Esophagus squamous epithelium (tissue), 4 donors: Measurements from ENCODE around the gene SYCP2.

Experiments
- POLR2A ChIP-seq, 4 donors: fragments of 450-650 bp; IDR thresholded peaks; one replicate each; pipeline ENCODE4 v1.6.1; 2017; ENCODE audit warnings: antibody characterized with exemption in 4 of 4, mild to moderate bottlenecking in 4 of 4, moderate library complexity in 3 of 4
- TF ChIP-seq, protein P1 (sequence below), 6 experiments: fragments of 450-650 bp in 4 of 6; fragments of 200-600 bp in 2 of 6; sonication (generic) in 2 of 6; IDR thresholded peaks; one replicate each; pipeline ENCODE4 v1.5.1; 2016 to 2019; ENCODE audit warnings: antibody characterized with exemption in 6 of 6, mild to moderate bottlenecking in 4 of 6, moderate library complexity in 4 of 6

DNA sequence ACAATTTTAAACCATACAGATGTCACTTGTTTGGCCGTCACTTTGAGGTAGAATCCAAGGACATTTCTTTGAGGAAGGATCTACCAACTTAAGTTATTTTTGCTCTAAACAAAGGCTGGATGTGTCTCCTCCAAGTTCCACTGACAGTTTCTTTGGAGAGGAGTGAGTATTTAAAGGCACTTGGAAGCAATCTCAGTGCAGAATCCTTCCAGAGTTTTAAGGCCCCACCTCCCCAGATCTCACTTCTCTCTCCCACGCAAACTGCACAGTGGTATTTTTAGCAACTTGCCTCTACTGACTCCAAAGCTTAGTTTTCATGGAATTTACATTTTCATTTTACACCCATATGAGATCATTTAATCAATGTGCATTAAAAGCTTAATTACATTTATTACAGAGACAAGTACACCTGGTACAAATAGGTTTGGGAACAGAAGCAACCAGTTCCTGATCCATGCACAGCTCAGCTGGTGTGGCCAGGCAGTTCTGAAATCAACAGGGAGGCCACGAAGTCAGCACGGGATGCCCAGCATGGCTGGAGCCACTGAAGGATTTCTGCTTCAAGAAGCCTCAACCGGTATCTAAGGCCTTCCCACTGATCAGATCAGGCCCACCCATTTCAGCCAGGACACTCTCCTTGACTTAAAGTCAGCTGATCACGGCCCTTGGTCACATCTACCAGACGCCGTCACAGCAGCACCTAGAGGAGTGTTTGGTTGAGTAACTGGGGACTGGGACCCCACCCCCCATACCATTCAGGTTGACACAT, 109.8 kb downstream of the SYCP2 start:
- TF ChIP-seq, protein P1, sequence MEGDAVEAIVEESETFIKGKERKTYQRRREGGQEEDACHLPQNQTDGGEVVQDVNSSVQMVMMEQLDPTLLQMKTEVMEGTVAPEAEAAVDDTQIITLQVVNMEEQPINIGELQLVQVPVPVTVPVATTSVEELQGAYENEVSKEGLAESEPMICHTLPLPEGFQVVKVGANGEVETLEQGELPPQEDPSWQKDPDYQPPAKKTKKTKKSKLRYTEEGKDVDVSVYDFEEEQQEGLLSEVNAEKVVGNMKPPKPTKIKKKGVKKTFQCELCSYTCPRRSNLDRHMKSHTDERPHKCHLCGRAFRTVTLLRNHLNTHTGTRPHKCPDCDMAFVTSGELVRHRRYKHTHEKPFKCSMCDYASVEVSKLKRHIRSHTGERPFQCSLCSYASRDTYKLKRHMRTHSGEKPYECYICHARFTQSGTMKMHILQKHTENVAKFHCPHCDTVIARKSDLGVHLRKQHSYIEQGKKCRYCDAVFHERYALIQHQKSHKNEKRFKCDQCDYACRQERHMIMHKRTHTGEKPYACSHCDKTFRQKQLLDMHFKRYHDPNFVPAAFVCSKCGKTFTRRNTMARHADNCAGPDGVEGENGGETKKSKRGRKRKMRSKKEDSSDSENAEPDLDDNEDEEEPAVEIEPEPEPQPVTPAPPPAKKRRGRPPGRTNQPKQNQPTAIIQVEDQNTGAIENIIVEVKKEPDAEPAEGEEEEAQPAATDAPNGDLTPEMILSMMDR (IDR thresholded peaks at IDR 0.05), result no peak
- no peak for TF ChIP-seq POLR2A (IDR thresholded peaks at IDR 0.05)
